Endothelial cell (in vitro differentiated cells): ENCODE data around the gene PMM1. TPM values are rescaled to one million over a fixed set of nuclear protein-coding genes. Genes with fewer than 3 reads are reported as not detected.
"Not testable (repeated sequence)": the region's sequence is repeated elsewhere in the genome, so short reads cannot be mapped to it uniquely, and the experiment has no call there.

ENCODE experiments used
- DNase-seq: peaks from one replicate; pipeline ENCODE4 v3.0.0; 2021; ENCODE audit warnings: low spot score
- H3K27ac Mint-ChIP-seq: one replicate; pipeline ENCODE4 v1.8.0; 2021; ENCODE audit warnings: mixed read lengths, inconsistent platforms; ENCODE audit not compliant: unreplicated experiment
- H3K27me3 Mint-ChIP-seq: one replicate; pipeline ENCODE4 v1.8.0; 2021; ENCODE audit warnings: mild to moderate bottlenecking, moderate library complexity, mixed read lengths, inconsistent platforms; ENCODE audit not compliant: unreplicated experiment
- H3K36me3 Mint-ChIP-seq: one replicate; pipeline ENCODE4 v1.8.0; 2021; ENCODE audit warnings: mild to moderate bottlenecking, low read depth, mixed read lengths, inconsistent platforms; ENCODE audit not compliant: unreplicated experiment
- H3K4me1 Mint-ChIP-seq: one replicate; pipeline ENCODE4 v1.8.0; 2021; ENCODE audit warnings: mild to moderate bottlenecking, mixed read lengths, inconsistent platforms; ENCODE audit not compliant: unreplicated experiment
- H3K4me3 Mint-ChIP-seq: one replicate; pipeline ENCODE4 v1.8.0; 2021; ENCODE audit warnings: mild to moderate bottlenecking, mixed read lengths, inconsistent platforms; ENCODE audit not compliant: unreplicated experiment
- H3K9me3 Mint-ChIP-seq: one replicate; pipeline ENCODE4 v1.8.0; 2021; ENCODE audit warnings: mixed read lengths, inconsistent platforms; ENCODE audit not compliant: unreplicated experiment
- CTCF ChIP-seq: fragments of 200-600 bp; sonication (generic); IDR thresholded peaks from one replicate; pipeline ENCODE4 v1.5.0; 2021; ENCODE audit warnings: antibody characterized with exemption; ENCODE audit not compliant: unreplicated experiment
- total RNA-seq: library from RNA; stranded (reverse); fragmentation: NEBNext Ultra II Directional; extraction: Animal tissue kit (Norgen Biotek cat#: 25700); gene quantifications from one replicate; pipeline ENCODE4 v1.2.1, GENCODE V29; 2021; ENCODE audit not compliant: unreplicated experiment

The PMM1 gene
- total RNA-seq, 1 donor from 2014 or later, result 6.0 TPM

- H3K27ac Mint-ChIP-seq, result no peak overlapping the region
- H3K27me3 Mint-ChIP-seq, result peaks cover 5% of the 10 kb centered on the region
- TF ChIP-seq CTCF, result no peak
- DNase-seq, result no peak
- no peaks in the 10 kb centered on the region for H3K9me3 Mint-ChIP-seq
- H3K4me3 Mint-ChIP-seq, result no peak overlapping the region
- peaks cover 7% of the 10 kb centered on the region for H3K36me3 Mint-ChIP-seq
- no peaks in the 10 kb centered on the region for H3K4me1 Mint-ChIP-seq
These were observed 9.4 kb upstream of the PMM1 start for GRCh38 chr22:41598891-41599635.

- Mint-ChIP-seq H3K27me3 (peaks cover 5% of the 10 kb centered on the region), H3K4me3 (no peak overlapping the region), H3K4me1 (no peaks in the 10 kb centered on the region), H3K9me3 (no peaks in the 10 kb centered on the region), H3K27ac (no peak overlapping the region), H3K36me3 (peaks cover 7% of the 10 kb centered on the region)
- TF ChIP-seq CTCF, result no peak
- no peak for DNase-seq
These were observed 8.4 kb upstream of the PMM1 start for GRCh38 chr22:41598081-41598480.

- Mint-ChIP-seq H3K27me3 (peaks cover 2% of the 10 kb centered on the region), H3K9me3 (no peaks in the 10 kb centered on the region), H3K4me1 (no peaks in the 10 kb centered on the region), H3K36me3 (peaks cover 7% of the 10 kb centered on the region), H3K27ac (no peak overlapping the region), H3K4me3 (no peak overlapping the region)
- no peak for TF ChIP-seq CTCF
- DNase-seq, result no peak
These were observed 8.0 kb upstream of the PMM1 start for GRCh38 chr22:41597635-41597953.

GRCh38 chr22:41596776-41597634 is 7.4 kb upstream of the PMM1 start:
- Mint-ChIP-seq H3K27ac (no peak overlapping the region), H3K9me3 (no peaks in the 10 kb centered on the region), H3K4me1 (no peaks in the 10 kb centered on the region), H3K4me3 (no peak overlapping the region), H3K27me3 (peaks cover 2% of the 10 kb centered on the region), H3K36me3 (peaks cover 5% of the 10 kb centered on the region)
- peak; percentile 60 for TF ChIP-seq CTCF
- DNase-seq, result peak; percentile 63

- TF ChIP-seq CTCF, result no peak
- no peak for DNase-seq
- no peak overlapping the region for H3K27ac Mint-ChIP-seq
- peaks cover 4% of the 10 kb centered on the region for H3K27me3 Mint-ChIP-seq
- H3K4me1 Mint-ChIP-seq, result no peaks in the 10 kb centered on the region
- no peak overlapping the region for H3K4me3 Mint-ChIP-seq
- H3K9me3 Mint-ChIP-seq, result no peaks in the 10 kb centered on the region
- peaks cover 5% of the 10 kb centered on the region for H3K36me3 Mint-ChIP-seq
These were observed 6.1 kb upstream of the PMM1 start for GRCh38 chr22:41595703-41596102.

GRCh38 chr22:41593336-41593960 is 3.8 kb upstream of the PMM1 start:
- not testable (repeated sequence) for H3K36me3 Mint-ChIP-seq, H3K9me3 Mint-ChIP-seq, DNase-seq, H3K4me3 Mint-ChIP-seq, H3K27ac Mint-ChIP-seq, H3K27me3 Mint-ChIP-seq, H3K4me1 Mint-ChIP-seq
